Sigmoid colon (tissue), 7 donors: ENCODE measurements around the gene PRIMPOL. TPM values are rescaled to one million over a fixed set of nuclear protein-coding genes. Genes with fewer than 3 reads are reported as not detected.
"Not testable (repeated sequence)": the region's sequence is repeated elsewhere in the genome, so short reads cannot be mapped to it uniquely, and the experiment has no call there.

Experiments
- DNase-seq: peaks from one replicate; pipeline ENCODE4 v3.0.0-alpha.2; 2019
- H3K27ac ChIP-seq, 4 donors: fragments of 200-600 bp; sonication (generic); one replicate each; pipeline ENCODE4 v1.5.1; 2016 to 2019; ENCODE audit warnings: mild to moderate bottlenecking in 1 of 4
- H3K27me3 ChIP-seq, 3 donors: fragments of 200-600 bp; sonication (generic); one replicate each; pipeline ENCODE4 v1.5.1; 2019; ENCODE audit warnings: mild to moderate bottlenecking in 1 of 3
- H3K36me3 ChIP-seq, 4 donors: fragments of 200-600 bp; sonication (generic); one replicate each; pipeline ENCODE4 v1.5.1; 2016 to 2019
- H3K4me1 ChIP-seq, 4 donors: fragments of 200-600 bp; sonication (generic); one replicate each; pipeline ENCODE4 v1.5.1; 2017 to 2019
- H3K4me3 ChIP-seq, 4 donors: fragments of 200-600 bp; sonication (generic); one replicate each; pipeline ENCODE4 v1.5.1; 2017 to 2019; ENCODE audit warnings: mild to moderate bottlenecking in 2 of 4, moderate library complexity in 1 of 4
- H3K9me3 ChIP-seq, 4 donors: fragments of 200-600 bp in 3 of 4; sonication (generic) in 3 of 4; one replicate each; pipeline versions ENCODE4 v1.5.1 to v1.6.1; 2013 to 2019
- CTCF ChIP-seq, 4 experiments: fragments of 450-650 bp in 3 of 4; fragments of 200-600 bp in 1 of 4; IDR thresholded peaks; one replicate each; pipeline ENCODE4 v1.5.1; 2016 to 2019; ENCODE audit warnings: antibody characterized with exemption in 4 of 4, mild to moderate bottlenecking in 3 of 4, moderate library complexity in 2 of 4
- EP300 ChIP-seq, 4 donors: sonication (generic); formaldehyde crosslinking; IDR thresholded peaks; one replicate each; pipeline ENCODE4 v1.6.1; 2017; ENCODE audit warnings: antibody characterized with exemption in 4 of 4
- POLR2A ChIP-seq, 2 donors: fragments of 450-650 bp; IDR thresholded peaks; one replicate each; pipeline ENCODE4 v1.6.1; 2016; ENCODE audit warnings: antibody characterized with exemption in 2 of 2, mild to moderate bottlenecking in 2 of 2, moderate library complexity in 2 of 2
- POLR2AphosphoS5 ChIP-seq, 4 donors: sonication (generic); formaldehyde crosslinking; IDR thresholded peaks; one replicate each; pipeline ENCODE4 v1.6.1; 2017; ENCODE audit warnings: antibody characterized with exemption in 4 of 4
- WGBS, 2 donors: extraction: QIAGEN DNeasy Blood & Tissue Kit; methylation state at CpG; one replicate each; pipeline ENCODE4 v1.1.7; 2013; 5-methylcytosine and 5-hydroxymethylcytosine counted together
- intact Hi-C: fragments of 100-400 bp; cut with DNase I; formaldehyde crosslinking; loops from one replicate; pipeline ENCODE4 v1.15.1; 2023
- polyA plus RNA-seq, 3 donors: library from polyadenylated mRNA; stranded (reverse); fragments of 200-250 nt; gene quantifications; one replicate each; pipeline ENCODE4 v1.2.3, GENCODE V29; 2013
- total RNA-seq, 4 donors: library from RNA; depleted of rRNA; stranded (reverse); fragments of >200 nt; gene quantifications; one replicate each; pipeline ENCODE4 v1.1.0, GENCODE V29; 2016
- donor health status: healthy with polysubstance abuse.
- donor health status: Bipolar disorder and iron deficiency.
- donor health status: healthy.

PRIMPOL gene, protein sequence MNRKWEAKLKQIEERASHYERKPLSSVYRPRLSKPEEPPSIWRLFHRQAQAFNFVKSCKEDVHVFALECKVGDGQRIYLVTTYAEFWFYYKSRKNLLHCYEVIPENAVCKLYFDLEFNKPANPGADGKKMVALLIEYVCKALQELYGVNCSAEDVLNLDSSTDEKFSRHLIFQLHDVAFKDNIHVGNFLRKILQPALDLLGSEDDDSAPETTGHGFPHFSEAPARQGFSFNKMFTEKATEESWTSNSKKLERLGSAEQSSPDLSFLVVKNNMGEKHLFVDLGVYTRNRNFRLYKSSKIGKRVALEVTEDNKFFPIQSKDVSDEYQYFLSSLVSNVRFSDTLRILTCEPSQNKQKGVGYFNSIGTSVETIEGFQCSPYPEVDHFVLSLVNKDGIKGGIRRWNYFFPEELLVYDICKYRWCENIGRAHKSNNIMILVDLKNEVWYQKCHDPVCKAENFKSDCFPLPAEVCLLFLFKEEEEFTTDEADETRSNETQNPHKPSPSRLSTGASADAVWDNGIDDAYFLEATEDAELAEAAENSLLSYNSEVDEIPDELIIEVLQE
- total RNA-seq = 10 to 100 TPM; 18.7 to 32.1 (median 29.9) TPM
- 10 to 100 TPM; 12.0 to 67.3 (median 30.5) TPM for polyA plus RNA-seq

DNA sequence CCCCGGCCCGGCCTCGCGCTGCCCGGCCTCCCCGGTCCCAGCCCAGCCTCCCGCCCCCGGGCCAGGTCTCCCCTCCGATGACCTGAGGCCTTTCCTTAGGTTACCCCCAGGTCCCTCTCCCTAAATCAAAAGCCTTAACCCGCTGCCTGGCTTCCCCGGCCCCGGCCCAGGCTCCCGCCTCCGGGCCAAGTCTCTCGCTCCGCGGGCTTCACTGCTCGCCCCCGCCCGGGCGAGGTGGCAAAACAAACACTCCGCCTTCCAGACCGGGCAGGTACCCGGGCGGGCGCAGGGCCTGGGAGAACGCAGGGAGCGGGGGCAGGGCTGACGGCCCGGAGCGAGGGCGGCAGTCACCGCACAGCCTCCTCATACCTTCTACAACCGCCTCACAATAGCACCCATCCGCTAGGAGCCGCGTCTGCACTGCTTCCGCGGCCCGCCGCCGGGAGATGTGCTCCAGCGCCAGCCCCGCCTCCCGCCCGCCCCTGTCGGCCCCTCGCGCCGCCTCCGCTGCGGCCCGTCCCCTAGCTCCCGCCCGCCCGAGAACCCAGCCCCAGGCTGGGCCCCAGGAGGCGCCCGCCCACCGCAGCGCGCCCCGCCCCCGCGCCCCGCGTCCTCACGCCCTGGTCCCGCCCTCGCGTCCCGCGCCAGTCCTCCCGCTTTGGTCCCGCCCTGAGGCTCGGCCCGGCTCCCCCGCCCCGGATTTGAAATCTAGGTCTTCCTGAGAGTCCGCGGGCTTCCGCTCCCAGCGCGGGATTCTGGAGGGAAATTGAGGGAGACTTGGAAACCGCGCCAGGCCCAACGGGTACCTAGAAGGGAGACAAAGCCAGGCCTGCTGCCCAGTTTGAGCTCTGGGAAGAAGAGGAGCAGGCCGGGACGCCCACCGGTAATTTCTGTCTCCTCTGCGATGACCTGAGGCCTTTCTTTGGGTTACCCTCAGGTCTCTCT, at the start of gene PRIMPOL, which contains the start of gene CASP3:
Gene PRIMPOL (plus strand): TSS at position 713 of the 945 bp plus-strand sequence. CDS start 7,403 bp downstream, outside the sequence.
Gene CASP3 (minus strand): TSS at position 422 of the 945 bp plus-strand sequence. CDS start 10,994 bp downstream, outside the sequence.
- peak in 1 of 4 experiments; percentile 17 for TF ChIP-seq CTCF (IDR thresholded peaks at IDR 0.05)
- peak; percentile 92 to 98 (median 96) for TF ChIP-seq POLR2AphosphoS5 (IDR thresholded peaks at IDR 0.05)
- TF ChIP-seq EP300 (IDR thresholded peaks at IDR 0.05) = no peak
- TF ChIP-seq POLR2A (IDR thresholded peaks at IDR 0.05) = peak; percentile 82 to 83
- Histone ChIP-seq H3K4me3 (peak within 1 kb of the TSS; percentile 78 to 87 (median 86)), H3K4me1 (peaks cover 0 to 49% (median 34%) of the 10 kb centered on the region in 4 donors), H3K36me3 (peaks cover 0 to 7% (median 0%) of the 10 kb centered on the region in 4 donors), H3K27ac (peak within 1 kb of the TSS; percentile 94 to 100 (median 97)), H3K27me3 (no peaks in the 10 kb centered on the region), H3K9me3 (no peaks in the 10 kb centered on the region)
- intact Hi-C loops = loop anchor here (1.0 to 5.0 kb wide), 6 partner anchors 86 to 385 kb away; partner anchors contain the start of genes CENPU and IRF2
- DNase-seq = peak; percentile 98
- 1% methylated on average over 90 of the region's 90 CpGs for WGBS, 2 donors

GRCh38 chr4:184600982-184601381, 48.6 kb upstream of the PRIMPOL start:
- H3K4me1 ChIP-seq, H3K27me3 ChIP-seq, H3K36me3 ChIP-seq, H3K4me3 ChIP-seq, DNase-seq, intact Hi-C loops, H3K9me3 ChIP-seq, H3K27ac ChIP-seq: not testable (repeated sequence)
- WGBS, 2 donors = 63 to 83% methylated on average over 8 of the region's 8 CpGs

DNA sequence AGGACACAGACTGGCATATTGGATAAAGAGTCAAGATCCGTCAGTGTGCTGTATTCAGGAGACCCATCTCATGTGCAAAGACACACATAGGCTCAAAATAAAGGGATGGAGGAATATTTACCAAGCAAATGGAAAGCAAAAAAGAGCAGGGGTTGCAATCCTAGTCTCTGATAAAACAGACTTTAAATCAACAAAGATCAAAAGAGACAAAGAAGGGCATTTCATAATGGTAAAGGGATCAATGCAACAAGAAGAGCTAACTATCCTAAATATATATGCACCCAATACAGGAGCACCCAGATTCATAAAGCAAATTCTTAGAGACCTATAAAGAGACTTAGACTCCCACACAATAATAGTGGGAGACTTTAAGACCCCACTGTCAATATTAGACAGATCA, 46.7 kb upstream of the PRIMPOL start:
- H3K4me3 ChIP-seq, H3K36me3 ChIP-seq, DNase-seq, H3K27me3 ChIP-seq, H3K4me1 ChIP-seq, intact Hi-C loops, H3K9me3 ChIP-seq, H3K27ac ChIP-seq: not testable (repeated sequence)
- WGBS, 2 donors = 0% methylated on average over 1 of the region's 1 CpG

DNA sequence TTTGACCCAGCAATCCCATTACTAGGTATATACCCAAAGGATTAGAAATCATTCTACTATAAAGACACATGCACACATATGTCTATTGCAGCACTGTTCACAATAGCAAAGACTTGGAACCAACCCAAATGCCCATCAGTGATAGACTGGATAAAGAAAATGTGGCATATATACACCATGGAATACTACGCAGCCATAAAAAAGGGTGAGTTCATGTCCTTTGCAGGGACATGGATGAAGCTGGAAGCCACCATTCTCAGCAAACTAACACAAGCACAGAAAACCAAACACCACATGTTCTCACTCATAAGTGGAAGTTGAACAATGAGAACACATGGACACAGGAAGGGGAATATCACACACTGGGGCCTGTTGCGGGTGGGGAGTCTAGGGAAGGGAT, 42.1 kb upstream of the PRIMPOL start:
- H3K27ac ChIP-seq, H3K4me1 ChIP-seq, H3K4me3 ChIP-seq, intact Hi-C loops, H3K27me3 ChIP-seq, H3K36me3 ChIP-seq, H3K9me3 ChIP-seq, DNase-seq: not testable (repeated sequence)
- WGBS, 2 donors = 90 to 95% methylated on average over 2 of the region's 2 CpGs

GRCh38 chr4:184612074-184612473, 37.5 kb upstream of the PRIMPOL start:
- no peak for DNase-seq

More at GRCh38 chr4:184612074-184612473, 37.5 kb upstream of the PRIMPOL start:
- no peak overlapping the region for H3K27ac ChIP-seq
- H3K36me3 ChIP-seq = no peaks in the 10 kb centered on the region
- intact Hi-C loops = no loop called here
- no peaks in the 10 kb centered on the region for H3K27me3 ChIP-seq
- no peak overlapping the region for H3K4me3 ChIP-seq
- TF ChIP-seq EP300 (IDR thresholded peaks at IDR 0.05) (no peak), POLR2A (IDR thresholded peaks at IDR 0.05) (no peak), POLR2AphosphoS5 (IDR thresholded peaks at IDR 0.05) (no peak), CTCF (IDR thresholded peaks at IDR 0.05) (no peak)
- H3K4me1 ChIP-seq = no peaks in the 10 kb centered on the region
- H3K9me3 ChIP-seq = peaks cover 0 to 6% (median 0%) of the 10 kb centered on the region in 4 donors
- WGBS, 2 donors = 77 to 86% methylated on average over 3 of the region's 3 CpGs
